ENCODE measurements around the gene LRFN2. TPM values are rescaled to one million over a fixed set of nuclear protein-coding genes. Genes with fewer than 3 reads are reported as not detected.

LRFN2 gene
- total RNA-seq, 1 experiment from 2014 or later: not detected

- Histone ChIP-seq H3K9me3 (no peaks in the 10 kb centered on the region), H3K27me3 (no peaks in the 10 kb centered on the region), H3K4me3 (no peak overlapping the region), H3K36me3 (no peaks in the 10 kb centered on the region)
- DNase-seq: no peak
Observed at GRCh38 chr6:40510442-40510841, 76.7 kb downstream of the LRFN2 start.

- Histone ChIP-seq H3K27me3 (no peaks in the 10 kb centered on the region), H3K36me3 (no peaks in the 10 kb centered on the region), H3K9me3 (no peaks in the 10 kb centered on the region), H3K4me3 (no peak overlapping the region)
- no peak for DNase-seq
Observed at GRCh38 chr6:40509716-40510260, 77.4 kb downstream of the LRFN2 start.

GRCh38 chr6:40509086-40509485, 78.1 kb downstream of the LRFN2 start:
- Histone ChIP-seq H3K4me3 (no peak overlapping the region), H3K27me3 (no peaks in the 10 kb centered on the region), H3K9me3 (no peaks in the 10 kb centered on the region), H3K36me3 (no peaks in the 10 kb centered on the region)
- DNase-seq: no peak

GRCh38 chr6:40506954-40507353, 80.2 kb downstream of the LRFN2 start:
- Histone ChIP-seq H3K9me3 (no peaks in the 10 kb centered on the region), H3K36me3 (no peaks in the 10 kb centered on the region), H3K27me3 (no peaks in the 10 kb centered on the region), H3K4me3 (no peak overlapping the region)
- DNase-seq: peak; percentile 78

GRCh38 chr6:40505191-40505810, 81.9 kb downstream of the LRFN2 start:
- no peak for DNase-seq
- Histone ChIP-seq H3K4me3 (no peak overlapping the region), H3K27me3 (no peaks in the 10 kb centered on the region), H3K36me3 (no peaks in the 10 kb centered on the region), H3K9me3 (no peaks in the 10 kb centered on the region)

- Histone ChIP-seq H3K27me3 (no peaks in the 10 kb centered on the region), H3K4me3 (no peak overlapping the region)
Observed at GRCh38 chr6:40504274-40504673, 82.9 kb downstream of the LRFN2 start.

GRCh38 chr6:40500227-40500626, 86.9 kb downstream of the LRFN2 start:
- Histone ChIP-seq H3K27me3 (no peaks in the 10 kb centered on the region), H3K4me3 (no peak overlapping the region), H3K36me3 (no peaks in the 10 kb centered on the region), H3K9me3 (no peaks in the 10 kb centered on the region)
- DNase-seq: no peak

More at GRCh38 chr6:40504274-40504673, 82.9 kb downstream of the LRFN2 start:
- H3K9me3 ChIP-seq: no peaks in the 10 kb centered on the region
- no peak for DNase-seq
- no peaks in the 10 kb centered on the region for H3K36me3 ChIP-seq

GRCh38 chr6:40499215-40499614, 87.9 kb downstream of the LRFN2 start:
- H3K27me3 ChIP-seq: no peaks in the 10 kb centered on the region
- no peak for DNase-seq
- no peaks in the 10 kb centered on the region for H3K9me3 ChIP-seq
- H3K4me3 ChIP-seq: no peak overlapping the region
- H3K36me3 ChIP-seq: no peaks in the 10 kb centered on the region

- Histone ChIP-seq H3K9me3 (no peaks in the 10 kb centered on the region), H3K36me3 (no peaks in the 10 kb centered on the region), H3K27me3 (no peaks in the 10 kb centered on the region), H3K4me3 (no peak overlapping the region)
- DNase-seq: no peak
Observed at GRCh38 chr6:40498148-40498547, 89.0 kb downstream of the LRFN2 start.

GRCh38 chr6:40492187-40492586, 95.0 kb downstream of the LRFN2 start:
- no peak for DNase-seq
- Histone ChIP-seq H3K9me3 (no peaks in the 10 kb centered on the region), H3K4me3 (no peak overlapping the region), H3K27me3 (no peaks in the 10 kb centered on the region), H3K36me3 (no peaks in the 10 kb centered on the region)

GRCh38 chr6:40490508-40490907, 96.7 kb downstream of the LRFN2 start:
- H3K4me3 ChIP-seq: no peak overlapping the region
- H3K27me3 ChIP-seq: no peaks in the 10 kb centered on the region
- H3K9me3 ChIP-seq: no peaks in the 10 kb centered on the region
- H3K36me3 ChIP-seq: no peaks in the 10 kb centered on the region
- no peak for DNase-seq

GRCh38 chr6:40489798-40490197, 97.4 kb downstream of the LRFN2 start:
- no peak overlapping the region for H3K4me3 ChIP-seq
- no peak for DNase-seq
- no peaks in the 10 kb centered on the region for H3K9me3 ChIP-seq
- H3K36me3 ChIP-seq: no peaks in the 10 kb centered on the region
- H3K27me3 ChIP-seq: no peaks in the 10 kb centered on the region

GRCh38 chr6:40486576-40486975, 100.6 kb downstream of the LRFN2 start:
- Histone ChIP-seq H3K36me3 (no peaks in the 10 kb centered on the region), H3K27me3 (no peaks in the 10 kb centered on the region), H3K4me3 (no peak overlapping the region), H3K9me3 (no peaks in the 10 kb centered on the region)
- no peak for DNase-seq

- H3K27me3 ChIP-seq: no peaks in the 10 kb centered on the region
- no peaks in the 10 kb centered on the region for H3K9me3 ChIP-seq
- no peak for DNase-seq
- H3K36me3 ChIP-seq: no peaks in the 10 kb centered on the region
- H3K4me3 ChIP-seq: no peak overlapping the region
Observed at GRCh38 chr6:40485795-40486194, 101.4 kb downstream of the LRFN2 start.

GRCh38 chr6:40485300-40485699, 101.9 kb downstream of the LRFN2 start:
- no peak for DNase-seq
- no peak overlapping the region for H3K4me3 ChIP-seq
- H3K27me3 ChIP-seq: no peaks in the 10 kb centered on the region
- H3K36me3 ChIP-seq: no peaks in the 10 kb centered on the region
- H3K9me3 ChIP-seq: no peaks in the 10 kb centered on the region

- no peak overlapping the region for H3K4me3 ChIP-seq
- no peaks in the 10 kb centered on the region for H3K36me3 ChIP-seq
- H3K9me3 ChIP-seq: no peaks in the 10 kb centered on the region
- H3K27me3 ChIP-seq: no peaks in the 10 kb centered on the region
- no peak for DNase-seq
Observed at GRCh38 chr6:40484066-40484465, 103.1 kb downstream of the LRFN2 start.

GRCh38 chr6:40482532-40482931, 104.6 kb downstream of the LRFN2 start:
- H3K4me3 ChIP-seq: no peak overlapping the region

GRCh38 chr6:40480678-40481077, 106.5 kb downstream of the LRFN2 start:
- no peaks in the 10 kb centered on the region for H3K9me3 ChIP-seq
- DNase-seq: no peak
- H3K27me3 ChIP-seq: no peaks in the 10 kb centered on the region
- no peaks in the 10 kb centered on the region for H3K36me3 ChIP-seq
- H3K4me3 ChIP-seq: no peak overlapping the region

More at GRCh38 chr6:40482532-40482931, 104.6 kb downstream of the LRFN2 start:
- H3K9me3 ChIP-seq: no peaks in the 10 kb centered on the region
- no peak for DNase-seq
- H3K27me3 ChIP-seq: no peaks in the 10 kb centered on the region
- no peaks in the 10 kb centered on the region for H3K36me3 ChIP-seq

Measured in MG63 (cell line).